Measurements from ENCODE around the gene CBS. TPM values are rescaled to one million over a fixed set of nuclear protein-coding genes. Genes with fewer than 3 reads are reported as not detected.
"Not testable (repeated sequence)": the region's sequence is repeated elsewhere in the genome, so short reads cannot be mapped to it uniquely, and the experiment has no call there.

Gene CBS
- polyA plus RNA-seq, 3 donors: 12.2 to 53.9 (median 27.4) TPM

DNA sequence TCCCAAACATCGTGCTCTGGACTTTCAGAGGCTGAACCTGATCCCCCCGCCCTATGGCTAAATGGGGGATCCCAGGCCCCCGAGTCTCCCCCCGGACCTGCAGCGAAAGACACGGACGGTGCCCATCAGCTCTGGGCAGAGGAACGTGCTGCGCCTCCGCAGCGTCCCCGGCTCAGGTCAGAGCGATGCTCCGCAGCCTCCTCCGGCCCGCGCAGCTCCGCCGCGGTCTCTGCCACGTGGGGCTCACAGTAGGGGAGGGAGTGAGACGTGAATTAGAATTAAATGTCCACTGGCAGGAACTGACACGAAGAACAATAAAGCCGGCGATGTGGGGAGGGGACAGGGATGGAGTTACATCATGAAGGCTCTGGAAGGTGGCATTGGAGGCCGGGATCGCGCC lies 1.0 kb upstream of the CBS start:
- not testable (repeated sequence) for DNase-seq (ENCODE audit: extremely low read depth in 1 of 11, low read depth in 9 of 11, low spot score in 4 of 11)

DNA sequence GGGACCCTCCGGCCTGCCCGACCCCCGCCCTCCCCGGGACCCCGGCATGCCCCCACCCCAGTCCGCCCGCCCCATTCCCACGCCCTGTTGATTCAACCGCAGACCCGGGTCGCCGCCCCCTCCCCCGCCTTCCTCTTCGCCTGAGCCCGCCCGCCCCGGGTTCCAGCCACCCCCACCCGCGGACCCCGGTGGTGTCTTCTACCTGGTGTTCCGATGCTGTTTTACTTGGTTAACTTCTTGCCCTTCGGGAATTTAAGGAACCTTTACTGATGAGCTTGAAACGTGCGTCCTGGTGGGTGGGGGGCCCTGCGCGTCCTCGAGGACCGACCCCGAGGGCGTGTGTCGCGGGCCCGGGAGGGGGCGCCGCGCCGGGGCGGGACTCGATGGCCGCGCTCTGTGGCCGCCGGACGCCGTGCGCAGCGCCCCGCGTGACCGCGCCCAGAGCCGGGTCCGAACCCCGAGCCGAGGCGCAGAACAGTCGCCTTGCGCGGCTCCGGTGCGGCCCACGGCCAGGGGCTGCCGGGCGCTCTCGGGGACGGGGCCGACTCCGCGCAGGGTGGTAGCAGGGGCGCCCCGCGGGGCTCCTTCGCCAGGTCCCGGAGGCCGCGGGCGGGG lies 495 bp upstream of the CBS start:
- DNase-seq (ENCODE audit: extremely low read depth in 1 of 11, low read depth in 9 of 11, low spot score in 4 of 11): not testable (repeated sequence)

DNA sequence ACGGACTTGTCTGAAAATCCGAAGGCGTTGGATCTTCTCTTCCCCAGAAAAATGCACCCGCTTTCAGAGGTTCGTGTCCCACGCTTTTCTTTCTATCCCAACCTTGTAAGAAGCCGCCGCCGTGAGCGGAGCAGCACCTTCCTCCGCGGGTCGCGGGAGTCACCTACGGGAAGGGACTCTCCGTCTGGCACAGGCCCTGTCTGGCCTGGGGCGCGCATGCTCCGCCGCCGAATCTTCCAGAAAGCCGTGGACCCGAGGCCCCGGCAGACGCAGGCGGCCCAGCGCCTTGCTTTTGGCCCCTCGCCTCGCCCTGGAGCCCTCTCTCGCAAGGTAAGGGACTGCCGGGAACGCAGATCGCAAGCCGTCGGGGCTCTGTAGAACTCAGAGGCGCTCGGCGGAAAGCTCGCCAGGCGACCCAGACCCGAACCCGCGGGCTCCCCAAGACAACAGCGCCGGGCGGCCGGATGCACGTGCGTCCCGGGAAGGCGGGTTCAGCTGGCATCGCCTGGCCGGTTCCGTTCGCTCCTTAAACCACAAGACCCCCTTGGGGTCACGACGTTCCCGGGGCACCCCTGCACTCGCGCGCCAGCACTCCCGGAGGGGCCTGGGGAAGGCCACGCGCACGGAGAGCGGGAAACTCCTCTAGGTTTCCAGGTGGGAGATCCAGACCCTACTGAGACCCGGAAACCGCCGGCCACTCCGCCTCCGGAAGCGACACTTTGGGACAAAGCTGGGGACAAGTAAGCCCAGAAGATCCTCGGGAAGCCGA lies 1.1 kb downstream of the CBS start:
- DNase-seq (ENCODE audit: extremely low read depth in 1 of 11, low read depth in 9 of 11, low spot score in 4 of 11): not testable (repeated sequence)

DNA sequence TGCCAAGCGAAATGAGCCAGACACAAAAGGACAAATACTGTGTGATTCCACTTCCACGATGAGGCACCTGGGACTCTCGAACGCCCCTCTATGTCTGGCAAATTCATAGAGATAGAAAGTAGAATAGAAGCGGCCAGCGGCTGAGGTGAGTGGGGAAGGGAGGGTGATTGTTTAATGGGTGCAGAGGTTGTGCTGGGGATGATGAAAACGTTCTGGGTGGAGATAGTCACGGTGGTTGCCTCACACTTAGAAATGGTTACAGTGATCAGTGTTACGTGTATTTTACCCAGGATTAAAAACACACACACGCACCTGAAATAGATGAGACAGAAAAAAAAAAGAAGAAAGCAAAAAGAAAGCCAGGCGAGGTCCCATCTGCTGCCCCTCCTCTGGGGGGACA lies 2.9 kb downstream of the CBS start:
- DNase-seq (ENCODE audit: extremely low read depth in 1 of 11, low read depth in 9 of 11, low spot score in 4 of 11): not testable (repeated sequence)

DNA sequence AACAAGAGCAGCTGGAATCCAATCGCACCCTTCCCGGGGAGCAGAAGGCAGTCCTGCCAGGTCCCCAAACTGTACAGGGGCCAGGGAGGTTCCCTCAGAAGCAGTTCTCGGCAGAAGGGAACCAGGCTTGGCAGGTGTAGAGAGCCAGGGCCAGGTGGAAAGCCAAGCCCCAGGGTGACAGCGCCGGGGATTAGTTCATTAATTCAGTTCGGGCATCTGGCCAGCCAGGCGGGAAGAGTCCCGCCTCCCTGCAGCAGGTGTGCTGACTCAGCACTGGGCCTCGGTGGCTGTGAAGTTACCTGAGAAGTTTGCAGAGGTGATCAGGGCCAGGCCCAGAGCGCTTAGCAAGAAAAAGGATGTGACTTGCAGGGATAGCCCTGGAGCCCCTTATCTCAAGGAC lies 6.0 kb downstream of the CBS start:
- not testable (repeated sequence) for DNase-seq (ENCODE audit: extremely low read depth in 1 of 11, low read depth in 9 of 11, low spot score in 4 of 11)

DNA sequence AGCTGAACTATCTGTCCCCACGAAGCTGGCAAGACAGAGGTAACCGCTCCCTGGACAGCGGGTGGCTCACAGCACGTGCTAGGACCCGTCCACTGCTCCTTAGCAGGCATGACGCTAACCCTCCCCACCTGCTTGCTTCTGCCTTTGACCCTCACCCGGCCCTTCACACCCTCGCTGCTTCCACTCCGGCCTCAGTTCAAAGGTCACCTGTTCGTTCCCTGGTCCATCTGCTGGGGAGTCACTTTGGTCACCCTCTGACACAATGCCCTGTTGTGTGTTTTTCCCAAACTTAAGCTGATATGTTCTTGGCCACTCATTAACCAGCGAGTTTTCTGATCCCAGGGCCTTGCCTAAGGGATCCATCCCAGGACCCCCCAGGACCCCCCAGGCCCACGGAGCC lies 7.6 kb downstream of the CBS start:
- DNase-seq (ENCODE audit: extremely low read depth in 1 of 11, low read depth in 9 of 11, low spot score in 4 of 11): not testable (repeated sequence)

DNA sequence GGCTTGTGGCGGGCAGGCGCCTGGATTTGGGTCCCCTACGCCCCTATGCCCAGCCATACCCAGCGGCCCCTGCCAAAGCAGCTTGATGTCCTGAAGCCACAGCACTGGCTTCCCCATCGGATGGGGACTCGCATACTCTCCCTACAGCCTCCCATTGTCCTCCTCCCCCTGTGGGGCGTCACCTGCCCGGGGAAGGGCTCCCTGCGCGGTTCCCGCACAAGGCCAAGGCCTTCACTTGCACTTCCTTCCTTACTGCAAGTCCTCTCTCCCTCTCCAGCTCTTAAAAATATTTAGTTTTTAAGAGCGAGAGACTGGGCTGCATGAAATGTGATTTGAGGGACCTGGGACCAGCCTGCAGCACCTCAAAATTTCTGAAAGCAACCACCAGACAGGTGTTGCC lies 8.9 kb downstream of the CBS start:
- not testable (repeated sequence) for DNase-seq (ENCODE audit: extremely low read depth in 1 of 11, low read depth in 9 of 11, low spot score in 4 of 11)

DNA sequence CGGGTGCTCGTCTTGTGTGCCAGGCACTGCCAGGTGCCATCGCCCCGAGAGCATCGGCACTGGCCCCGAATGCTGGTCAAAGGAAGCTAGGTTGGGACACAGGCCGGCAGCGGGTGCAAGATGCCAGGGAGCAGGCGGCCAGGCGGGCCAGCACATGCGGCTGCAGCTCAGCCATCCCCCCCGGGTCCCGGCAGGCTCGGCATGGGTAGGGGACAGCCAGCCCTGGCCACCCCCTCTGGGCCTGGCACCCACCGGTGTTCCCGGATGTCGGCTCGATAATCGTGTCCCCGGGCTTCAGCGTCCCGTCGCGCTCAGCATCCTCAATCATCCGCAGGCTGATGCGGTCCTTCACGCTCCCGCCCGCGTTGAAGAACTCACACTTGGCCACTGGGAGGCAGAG lies 9.6 kb downstream of the CBS start:
- DNase-seq (ENCODE audit: extremely low read depth in 1 of 11, low read depth in 9 of 11, low spot score in 4 of 11): not testable (repeated sequence)

DNA sequence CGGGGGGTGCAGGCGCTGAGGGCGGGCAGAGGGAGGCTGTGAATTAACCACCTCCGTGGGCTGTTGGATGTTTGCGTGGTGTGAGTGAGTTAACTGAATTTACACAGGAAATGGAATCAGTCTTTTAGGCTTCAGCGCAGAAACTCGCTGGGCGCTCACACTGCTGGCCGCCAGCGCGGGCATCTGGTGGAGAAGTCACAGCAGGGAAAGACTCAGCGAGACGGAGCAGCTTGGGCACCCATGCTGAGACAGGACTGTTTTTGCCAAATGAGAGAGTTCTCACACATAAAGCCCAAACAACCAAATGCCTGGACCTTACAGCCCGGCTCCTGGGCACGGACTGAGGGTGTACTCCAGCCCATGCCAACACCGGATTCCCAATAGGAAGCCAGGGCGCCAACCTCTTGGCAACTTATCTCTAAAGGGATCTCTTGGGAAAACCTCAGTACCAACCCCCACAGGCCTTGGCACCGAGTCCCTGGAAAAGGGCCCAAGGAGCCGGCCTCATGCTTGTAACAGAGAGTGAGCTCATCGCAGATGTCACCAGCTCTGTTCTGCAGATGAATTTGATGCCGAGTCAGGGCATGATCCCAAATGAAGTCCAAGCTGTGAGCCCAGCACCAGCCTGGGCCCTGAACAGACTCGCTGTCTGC lies 11.2 kb downstream of the CBS start:
- not testable (repeated sequence) for DNase-seq (ENCODE audit: extremely low read depth in 1 of 11, low read depth in 9 of 11, low spot score in 4 of 11)

DNA sequence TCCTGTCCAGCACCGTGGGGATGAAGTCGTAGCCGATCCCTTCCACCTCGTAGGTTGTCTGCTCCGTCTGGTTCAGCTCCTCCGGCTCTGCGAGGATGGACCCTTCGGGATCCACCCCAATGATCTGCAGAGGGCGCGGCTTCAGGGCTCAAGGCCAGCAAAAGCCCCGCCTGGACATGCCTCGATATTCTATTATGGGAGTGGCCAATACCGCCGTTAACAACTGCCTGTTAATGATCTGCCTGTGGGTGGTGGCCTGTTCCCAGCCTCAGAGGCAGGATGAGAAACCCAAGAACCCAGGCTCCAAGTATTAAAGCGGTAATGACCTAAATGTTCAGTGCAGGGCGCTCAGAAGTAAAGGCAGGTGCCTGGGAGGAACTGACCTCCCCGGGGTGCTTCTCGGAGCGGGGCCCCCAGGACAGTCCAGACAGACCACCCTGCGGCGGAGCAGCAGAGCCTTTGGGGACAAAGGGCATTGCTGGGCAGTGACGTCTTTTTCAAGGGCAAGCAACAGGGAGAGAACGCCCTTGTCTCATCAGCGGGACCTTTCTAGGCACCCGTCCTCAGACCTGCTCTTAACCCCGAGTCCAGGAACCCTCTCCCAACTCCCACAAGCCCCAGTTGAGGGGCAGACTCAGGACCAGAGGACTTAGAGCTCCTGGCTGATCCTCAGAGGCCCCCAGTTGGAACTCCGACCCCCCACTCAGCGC lies 12.5 kb downstream of the CBS start:
- DNase-seq (ENCODE audit: extremely low read depth in 1 of 11, low read depth in 9 of 11, low spot score in 4 of 11): not testable (repeated sequence)

DNA sequence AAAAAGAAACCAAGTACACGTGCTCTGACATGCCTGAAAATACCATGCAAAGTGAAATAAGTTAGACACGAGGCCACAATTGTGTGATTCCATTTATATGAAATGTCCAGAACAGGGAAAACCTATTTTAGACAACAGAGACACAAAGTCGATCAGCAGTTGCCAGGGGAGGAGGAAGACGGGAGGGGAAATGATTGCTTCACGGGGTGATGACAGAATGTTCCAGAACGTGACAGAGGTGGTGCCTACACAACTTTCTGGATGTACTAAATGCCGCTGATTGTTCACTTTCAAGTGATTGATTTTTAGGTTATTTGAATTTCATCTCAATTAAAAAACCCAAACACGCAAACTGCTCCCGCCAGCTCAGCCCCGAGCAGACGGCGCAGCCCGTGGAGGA lies 22.5 kb downstream of the CBS start:
- DNase-seq (ENCODE audit: extremely low read depth in 1 of 11, low read depth in 9 of 11, low spot score in 4 of 11): not testable (repeated sequence)

DNA sequence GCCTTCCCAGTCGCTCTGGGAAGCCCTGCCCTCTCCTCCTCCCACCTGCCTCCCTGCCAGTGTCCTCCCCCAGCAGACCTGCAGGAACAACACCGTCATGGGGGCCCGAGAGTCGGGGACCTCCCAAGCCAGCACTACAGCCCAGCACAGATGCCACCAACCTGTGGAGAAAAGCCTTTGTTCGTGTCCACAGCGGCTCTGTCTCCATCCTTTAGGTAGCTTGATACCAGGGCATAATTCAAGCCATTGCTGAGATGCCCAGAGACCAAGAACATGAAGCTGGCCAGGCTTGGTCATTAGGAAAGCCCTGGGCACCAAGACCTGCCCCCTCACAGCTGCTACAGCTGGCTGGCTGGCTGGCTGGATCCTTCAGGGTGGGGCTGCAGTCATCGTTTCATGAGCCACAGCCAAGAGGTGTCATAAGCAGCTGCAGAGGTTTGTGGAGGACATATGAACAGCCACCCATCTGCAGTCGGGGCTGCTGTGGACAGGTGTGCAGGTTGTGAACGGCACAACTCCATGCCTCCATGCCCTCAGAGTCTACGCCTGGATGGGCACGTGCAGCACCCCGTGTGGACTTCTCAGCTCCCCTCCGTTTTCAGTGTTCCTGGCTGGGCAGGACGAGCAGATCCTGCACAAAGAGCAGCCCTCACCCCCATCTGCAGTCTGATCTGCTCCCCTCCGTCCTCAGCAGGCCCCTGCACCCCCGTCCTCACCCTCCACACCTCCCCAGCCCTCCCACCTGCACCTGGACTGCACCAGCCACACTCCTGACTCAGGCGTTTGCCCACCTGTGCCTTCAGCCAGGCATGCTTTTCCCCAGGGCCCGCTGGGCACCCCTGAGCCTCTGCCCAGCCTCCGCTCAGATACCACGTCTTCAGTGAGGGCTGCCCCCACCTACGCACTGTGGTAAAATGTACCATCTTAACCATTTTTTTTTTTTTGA lies 29.5 kb downstream of the CBS start:
- not testable (repeated sequence) for DNase-seq (ENCODE audit: extremely low read depth in 1 of 11, low read depth in 9 of 11, low spot score in 4 of 11)

DNA sequence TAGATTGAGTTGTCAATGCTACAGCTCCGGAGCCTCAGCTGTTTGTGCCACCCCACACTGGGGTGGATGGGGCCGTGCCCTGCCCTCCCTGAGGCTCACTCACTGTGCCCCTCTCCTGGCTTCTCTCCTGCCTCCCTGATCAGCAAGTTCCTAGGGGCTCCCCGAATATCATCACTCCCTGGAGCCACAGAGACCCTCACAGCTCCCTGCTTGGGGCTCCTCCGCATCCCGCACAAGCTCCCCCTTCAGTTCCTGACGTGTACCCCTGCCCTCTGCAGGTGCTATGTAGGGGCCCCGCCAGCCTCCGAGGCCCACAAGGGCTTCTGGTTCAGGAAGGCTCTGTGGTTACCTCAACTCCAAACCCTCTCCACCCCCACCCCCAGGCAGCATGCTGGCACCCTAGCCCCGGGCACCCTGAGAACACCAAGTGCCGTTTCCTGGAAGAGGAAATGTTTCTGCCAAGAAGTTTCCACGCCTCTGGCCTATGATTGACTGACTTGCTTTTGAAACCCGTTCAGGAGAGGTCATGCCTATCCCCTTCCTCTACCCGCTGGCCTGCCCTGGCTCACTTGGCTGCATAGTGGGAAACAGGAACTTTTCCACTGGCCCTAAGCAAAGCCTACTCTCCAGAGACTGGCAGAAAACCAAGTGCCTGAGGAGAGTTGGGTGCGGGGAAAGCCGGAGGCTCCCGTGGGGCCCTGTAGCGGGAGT lies 30.3 kb downstream of the CBS start:
- DNase-seq (ENCODE audit: extremely low read depth in 1 of 11, low read depth in 9 of 11, low spot score in 4 of 11): not testable (repeated sequence)

DNA sequence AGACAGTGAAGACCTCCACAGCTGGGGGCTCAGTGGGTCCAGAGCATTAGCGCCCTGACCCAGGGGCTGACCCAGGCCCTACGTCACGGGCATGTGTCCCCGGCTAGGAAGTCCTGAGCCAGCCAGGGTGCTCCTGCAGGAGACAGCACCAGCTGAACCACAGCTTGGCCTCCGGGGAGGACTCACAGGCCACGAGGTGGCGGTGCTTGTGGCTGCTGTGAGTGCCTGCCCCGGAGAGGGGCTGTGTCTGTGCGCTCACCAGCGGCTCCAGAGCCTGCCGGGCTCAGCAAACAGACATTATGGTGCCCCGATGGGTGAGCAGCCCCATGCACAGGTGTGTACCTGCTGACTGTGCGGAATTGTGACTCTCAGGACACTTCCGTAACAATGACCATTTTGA lies 31.1 kb downstream of the CBS start:
- not testable (repeated sequence) for DNase-seq (ENCODE audit: extremely low read depth in 1 of 11, low read depth in 9 of 11, low spot score in 4 of 11)

DNA sequence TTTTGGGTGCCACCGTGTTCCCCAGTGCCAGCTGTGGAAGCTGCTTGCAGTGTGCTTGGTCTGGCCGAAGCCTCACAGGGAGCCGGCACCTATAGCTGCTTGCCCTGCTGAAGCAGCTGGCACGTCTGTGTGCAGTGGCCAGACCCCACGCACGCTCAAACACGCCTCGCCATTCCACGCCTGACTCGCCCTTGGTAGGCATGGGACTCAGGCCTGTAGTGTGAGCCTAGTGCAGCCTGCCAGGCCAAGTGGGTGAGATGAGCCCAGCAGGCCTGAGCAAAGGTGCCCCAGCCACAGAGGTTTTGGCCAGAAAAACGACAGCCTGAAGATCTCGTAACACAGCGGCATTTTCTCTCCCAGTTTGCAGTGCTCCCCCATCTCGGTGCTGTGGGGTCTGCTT lies 32.3 kb downstream of the CBS start:
- not testable (repeated sequence) for DNase-seq (ENCODE audit: extremely low read depth in 1 of 11, low read depth in 9 of 11, low spot score in 4 of 11)

DNA sequence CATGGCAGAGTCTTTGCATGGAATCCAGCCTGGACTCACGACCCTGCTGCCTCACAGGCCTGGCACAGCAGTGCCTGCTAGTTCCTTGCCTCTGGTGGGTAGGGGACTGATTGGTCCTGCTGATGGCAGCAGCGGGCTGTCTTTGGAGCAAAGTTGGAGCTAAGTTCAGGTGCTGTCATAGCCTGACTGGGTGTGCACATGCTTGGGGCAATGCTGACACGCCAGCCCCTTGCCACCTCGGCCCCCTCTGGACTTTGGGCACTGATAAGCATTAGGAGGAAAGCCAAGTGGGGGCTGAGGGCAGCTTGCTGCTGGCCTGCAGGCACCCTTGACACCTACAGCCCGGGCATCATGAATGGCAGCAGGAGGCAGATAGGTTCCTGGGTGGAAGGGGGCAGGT lies 33.5 kb downstream of the CBS start:
- DNase-seq (ENCODE audit: extremely low read depth in 1 of 11, low read depth in 9 of 11, low spot score in 4 of 11): not testable (repeated sequence)

DNA sequence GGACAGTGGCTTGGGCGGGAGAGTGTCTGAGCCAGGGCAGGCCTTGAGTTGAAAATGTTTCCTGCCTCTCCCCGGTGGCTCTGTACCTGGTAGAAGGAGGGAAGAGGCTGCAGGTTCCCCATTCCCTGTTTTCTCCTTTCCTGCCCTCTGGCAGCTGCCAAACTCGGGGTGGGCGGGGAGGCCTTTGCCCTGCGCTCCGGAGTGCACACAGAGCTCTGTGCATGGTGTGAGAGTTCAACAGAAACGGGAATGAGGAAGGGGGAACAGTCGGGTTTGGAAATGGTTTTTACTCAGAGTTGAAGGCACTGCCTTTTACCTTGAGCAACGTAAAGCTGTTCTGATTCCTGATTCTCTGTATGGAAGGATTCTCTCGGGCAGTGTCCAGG lies 37.0 kb downstream of the CBS start:
- DNase-seq (ENCODE audit: extremely low read depth in 1 of 11, low read depth in 9 of 11, low spot score in 4 of 11): not testable (repeated sequence)

Data from renal cortex interstitium (tissue), 11 donors.